GM19468 (cell line): ENCODE results near the gene BICC1.
"Not testable (repeated sequence)": the region's sequence is repeated elsewhere in the genome, so short reads cannot be mapped to it uniquely, and the experiment has no call there.

Source experiments
- ATAC-seq: cut with Tn5 transposase; IDR thresholded peaks from one replicate; pipeline ENCODE4 v1.9.1; 2021; ENCODE audit warnings: mild to moderate bottlenecking, moderate library complexity, moderate number of reproducible peaks; ENCODE audit not compliant: unreplicated experiment; ENCODE audit errors: extremely low read depth

Gene BICC1

GRCh38 chr10:58590924-58591323, 78.3 kb downstream of the BICC1 start:
- no peak for ATAC-seq

GRCh38 chr10:58593008-58593407, 80.3 kb downstream of the BICC1 start:
- ATAC-seq, result no peak

GRCh38 chr10:58597211-58597610, 84.5 kb downstream of the BICC1 start:
- not testable (repeated sequence) for ATAC-seq

- no peak for ATAC-seq
These were observed 87.4 kb downstream of the BICC1 start for GRCh38 chr10:58599927-58600553.

GRCh38 chr10:58608351-58608750, 95.7 kb downstream of the BICC1 start:
- no peak for ATAC-seq

GRCh38 chr10:58608826-58609531, 96.3 kb downstream of the BICC1 start:
- no peak for ATAC-seq

GRCh38 chr10:58609532-58610150, 97.0 kb downstream of the BICC1 start:
- no peak for ATAC-seq

GRCh38 chr10:58615237-58615935, 102.7 kb downstream of the BICC1 start:
- no peak for ATAC-seq

- no peak for ATAC-seq
These were observed 105.5 kb downstream of the BICC1 start for GRCh38 chr10:58618158-58618676.

- ATAC-seq, result no peak
These were observed 108.9 kb downstream of the BICC1 start for GRCh38 chr10:58621379-58622077.

GRCh38 chr10:58622246-58622645, 109.6 kb downstream of the BICC1 start:
- no peak for ATAC-seq

- no peak for ATAC-seq
These were observed 112.4 kb downstream of the BICC1 start for GRCh38 chr10:58625070-58625469.

GRCh38 chr10:58627392-58627791, 114.7 kb downstream of the BICC1 start:
- no peak for ATAC-seq

- no peak for ATAC-seq
These were observed 119.0 kb downstream of the BICC1 start for GRCh38 chr10:58631715-58632114.

GRCh38 chr10:58632216-58632615, 119.5 kb downstream of the BICC1 start:
- no peak for ATAC-seq

- no peak for ATAC-seq
These were observed 124.7 kb downstream of the BICC1 start for GRCh38 chr10:58637352-58637751.

GRCh38 chr10:58638388-58638787, 125.7 kb downstream of the BICC1 start:
- ATAC-seq, result no peak

- ATAC-seq, result no peak
These were observed 128.4 kb downstream of the BICC1 start for GRCh38 chr10:58641095-58641531.

GRCh38 chr10:58641708-58642107, 129.0 kb downstream of the BICC1 start:
- no peak for ATAC-seq

- no peak for ATAC-seq
These were observed 129.6 kb downstream of the BICC1 start for GRCh38 chr10:58642283-58642682.
